Aorta (tissue), 5 donors: ENCODE data around the gene ADIPOQ. TPM values are rescaled to one million over a fixed set of nuclear protein-coding genes. Genes with fewer than 3 reads are reported as not detected.
"Not testable (repeated sequence)": the region's sequence is repeated elsewhere in the genome, so short reads cannot be mapped to it uniquely, and the experiment has no call there.

Experiments used
- ATAC-seq: fragments of 200-7000 bp; cut with Tn5 transposase; one replicate; pipeline ENCODE4 v1.9.1; 2022; ENCODE audit warnings: moderate library complexity; ENCODE audit not compliant: low FRiP score
- DNase-seq, 2 donors: peaks; one replicate each; pipeline ENCODE4 v3.0.0-alpha.2; 2020
- H3K27ac ChIP-seq, 2 donors: one replicate each; pipeline ENCODE4 v1.5.1; 2013; ENCODE audit warnings: low read length in 2 of 2, mild to moderate bottlenecking in 2 of 2, moderate library complexity in 2 of 2, control low read depth in 1 of 2, inconsistent platforms in 1 of 2, low read depth in 1 of 2
- H3K27me3 ChIP-seq, 2 donors: one replicate each; pipeline ENCODE4 v1.6.1; 2013; ENCODE audit warnings: control low read depth in 1 of 2, low read length in 1 of 2, mild to moderate bottlenecking in 1 of 2, moderate library complexity in 1 of 2; ENCODE audit not compliant: insufficient read depth in 2 of 2, control insufficient read depth in 1 of 2
- H3K36me3 ChIP-seq, 2 donors: one replicate each; pipeline ENCODE4 v1.6.1; 2013; ENCODE audit warnings: control low read depth in 1 of 2, low read length in 1 of 2, mild to moderate bottlenecking in 1 of 2; ENCODE audit not compliant: insufficient read depth in 2 of 2, control insufficient read depth in 1 of 2
- H3K4me1 ChIP-seq, 2 donors: one replicate each; pipeline ENCODE4 v1.6.1; 2013; ENCODE audit warnings: low read length in 2 of 2, control low read depth in 1 of 2, mild to moderate bottlenecking in 1 of 2, moderate library complexity in 1 of 2; ENCODE audit not compliant: insufficient read depth in 2 of 2, control insufficient read depth in 1 of 2
- H3K4me3 ChIP-seq, 2 donors: one replicate each; pipeline ENCODE4 v1.5.1; 2013; ENCODE audit warnings: low read length in 2 of 2, control low read depth in 1 of 2, mild to moderate bottlenecking in 1 of 2
- H3K9me3 ChIP-seq: one replicate; pipeline ENCODE4 v1.6.1; 2013; ENCODE audit warnings: mild to moderate bottlenecking, low read length; ENCODE audit not compliant: control insufficient read depth
- WGBS, 2 donors: extraction: QIAGEN DNeasy Blood & Tissue Kit; methylation state at CpG; one replicate each; pipeline ENCODE4 v1.1.7; 2013; 5-methylcytosine and 5-hydroxymethylcytosine counted together
- intact Hi-C, 2 donors: fragments of 100-400 bp; cut with DNase I; formaldehyde crosslinking; loops; one replicate each; pipeline versions ENCODE4 v1.14.2 to v1.15.0; 2022
- polyA plus RNA-seq, 2 donors: library from polyadenylated mRNA; stranded (reverse); fragments of 200-250 nt; gene quantifications; one replicate each; pipeline ENCODE4 v1.2.3, GENCODE V29; 2013
- total RNA-seq, 2 donors: library from RNA; stranded (reverse); fragmentation: NEBNext Ultra II Directional; extraction: Animal tissue kit (Norgen Biotek cat#: 25700); gene quantifications; one replicate each; pipeline ENCODE4 v1.2.1, GENCODE V29; 2021
- donor health status: healthy with polysubstance abuse.
- donor health status: Bipolar disorder and iron deficiency.
- donor health status: DM: no; HTN: no; CAD: no.
- donor health status: DM: no; HTN: no; CAD: no.
- donor health status: DM: yes; HTN: yes; CAD: no.

ADIPOQ gene
- total and polyA plus RNA-seq, 4 donors: 0.36 to 2.9 (median 1.5) TPM; not detected in 1

GRCh38 chr3:186811313-186811712, 31.2 kb upstream of the ADIPOQ start:
- DNase-seq, H3K4me3 ChIP-seq, H3K27ac ChIP-seq, intact Hi-C loops, H3K4me1 ChIP-seq, H3K9me3 ChIP-seq, ATAC-seq, H3K36me3 ChIP-seq, H3K27me3 ChIP-seq: not testable (repeated sequence)
- 93 to 94% methylated on average over 12 to 20 of the region's 29 CpGs for WGBS, 2 donors

DNA sequence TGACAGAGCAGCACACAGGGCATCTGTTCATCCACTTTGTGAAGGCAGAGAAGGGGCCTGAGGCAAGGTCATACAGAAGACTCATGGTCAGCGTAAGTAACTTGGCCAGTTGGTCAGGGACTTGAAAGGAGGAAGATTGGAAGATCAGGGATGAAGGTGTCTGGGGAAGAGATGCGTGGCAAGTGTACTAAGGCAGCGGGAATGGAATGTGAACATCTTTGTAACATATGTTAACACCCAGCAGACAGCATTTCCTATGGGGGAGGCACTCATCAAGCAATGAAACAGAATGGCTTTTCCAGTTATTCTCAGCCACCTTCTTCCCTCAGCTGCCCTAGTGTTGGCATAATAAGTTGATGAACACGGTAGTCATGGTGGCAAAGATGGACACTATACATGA, 28.4 kb upstream of the ADIPOQ start:
- H3K27me3 ChIP-seq: no peaks in the 10 kb centered on the region
- no peak overlapping the region for H3K27ac ChIP-seq
- H3K9me3 ChIP-seq: no peaks in the 10 kb centered on the region
- no peaks in the 10 kb centered on the region for H3K4me1 ChIP-seq
- DNase-seq: no peak
- no peak for ATAC-seq
- intact Hi-C loops: no loop called here
- H3K4me3 ChIP-seq: no peak overlapping the region
- H3K36me3 ChIP-seq: no peaks in the 10 kb centered on the region
- WGBS, 2 donors: 83 to 84% methylated on average over 4 of the region's 4 CpGs

- DNase-seq (no peak), ATAC-seq (no peak)
- WGBS, 2 donors: 94 to 97% methylated on average over 1 of the region's 1 CpG
- no peak overlapping the region for H3K4me3 ChIP-seq
- intact Hi-C loops: loop anchor here in 1 of 2 donors (5.0 kb wide), 1 partner anchor 198 kb away; no protein-coding TSS in a partner anchor
- no peak overlapping the region for H3K27ac ChIP-seq
- H3K27me3 ChIP-seq: no peaks in the 10 kb centered on the region
- no peaks in the 10 kb centered on the region for H3K9me3 ChIP-seq
- no peaks in the 10 kb centered on the region for H3K4me1 ChIP-seq
- no peaks in the 10 kb centered on the region for H3K36me3 ChIP-seq
Measured at GRCh38 chr3:186815435-186815834, 27.1 kb upstream of the ADIPOQ start.

- 91 to 94% methylated on average over 5 of the region's 5 CpGs for WGBS, 2 donors
- Histone ChIP-seq H3K27me3 (no peaks in the 10 kb centered on the region), H3K9me3 (no peaks in the 10 kb centered on the region), H3K36me3 (no peaks in the 10 kb centered on the region), H3K4me3 (no peak overlapping the region), H3K4me1 (no peaks in the 10 kb centered on the region), H3K27ac (no peak overlapping the region)
- intact Hi-C loops: loop anchor here in 1 of 2 donors (5.0 kb wide), 1 partner anchor 201 kb away; no protein-coding TSS in a partner anchor
- no peak for DNase-seq
- ATAC-seq: no peak
Measured at GRCh38 chr3:186818516-186818915, 24.0 kb upstream of the ADIPOQ start.

GRCh38 chr3:186818956-186819355, 23.6 kb upstream of the ADIPOQ start:
- ATAC-seq: no peak
- Histone ChIP-seq H3K36me3 (no peaks in the 10 kb centered on the region), H3K27ac (no peak overlapping the region), H3K4me3 (no peak overlapping the region), H3K9me3 (no peaks in the 10 kb centered on the region), H3K27me3 (no peaks in the 10 kb centered on the region), H3K4me1 (no peaks in the 10 kb centered on the region)
- no peak for DNase-seq
- WGBS, 2 donors: 83 to 87% methylated on average over 1 of the region's 1 CpG
- intact Hi-C loops: loop anchor here in 1 of 2 donors (5.0 kb wide), 1 partner anchor 202 kb away; no protein-coding TSS in a partner anchor

DNA sequence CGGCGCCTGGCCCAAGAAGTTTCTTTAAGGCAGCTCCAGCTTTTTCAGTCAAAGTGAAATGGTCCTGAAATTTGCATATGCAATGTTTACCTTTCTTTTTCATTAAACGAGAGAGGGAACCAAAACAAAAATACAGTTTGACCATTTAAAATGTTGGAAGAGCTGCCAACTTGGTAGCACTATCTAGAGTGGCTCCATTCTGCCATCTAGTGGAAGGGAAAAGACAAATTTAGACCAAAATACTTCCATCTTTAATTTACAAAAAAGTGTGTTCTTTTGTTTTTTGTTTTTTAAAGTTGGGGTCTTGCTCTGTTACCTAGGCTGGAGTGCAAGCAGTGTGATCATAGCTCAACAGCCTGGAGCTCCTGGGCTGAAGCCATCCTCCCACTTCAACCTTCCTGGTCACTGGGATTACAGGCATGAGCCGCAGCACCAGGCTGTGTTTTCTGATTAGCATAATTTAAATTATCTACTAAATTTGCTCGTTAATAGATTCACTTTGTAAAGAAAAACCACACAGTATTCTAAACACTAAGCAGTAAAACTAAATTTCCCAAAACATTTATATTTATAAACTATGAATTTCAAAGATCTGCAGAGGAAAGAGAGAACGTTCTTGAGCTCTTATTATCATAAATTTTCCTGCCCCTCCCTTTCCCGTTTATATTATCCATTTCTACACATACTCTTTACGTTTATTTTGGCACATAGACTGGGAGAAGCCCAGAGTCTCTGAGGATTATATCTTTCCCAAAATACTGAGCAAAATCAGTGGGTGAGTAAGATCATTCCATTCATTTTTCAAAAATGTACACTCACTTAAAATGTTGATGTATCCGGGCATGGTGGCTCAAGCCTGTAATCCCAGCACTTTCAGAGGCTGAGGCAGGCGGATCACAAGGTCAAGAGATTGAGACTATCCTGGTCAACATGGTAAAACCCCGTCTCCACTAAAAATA, 20.8 kb upstream of the ADIPOQ start:
- ATAC-seq (no peak), DNase-seq (no peak)
- H3K4me3 ChIP-seq: no peak overlapping the region
- WGBS, 2 donors: 36 to 41% methylated on average over 11 of the region's 11 CpGs
- H3K9me3 ChIP-seq: no peaks in the 10 kb centered on the region
- intact Hi-C loops: loop anchor here in 1 of 2 donors (5.0 kb wide), 1 partner anchor 204 kb away; no protein-coding TSS in a partner anchor
- no peaks in the 10 kb centered on the region for H3K36me3 ChIP-seq
- no peaks in the 10 kb centered on the region for H3K4me1 ChIP-seq
- H3K27me3 ChIP-seq: no peaks in the 10 kb centered on the region
- no peak overlapping the region for H3K27ac ChIP-seq

GRCh38 chr3:186822388-186822759, 20.1 kb upstream of the ADIPOQ start:
- not testable (repeated sequence) for H3K4me1 ChIP-seq, H3K4me3 ChIP-seq, H3K27me3 ChIP-seq, ATAC-seq, H3K27ac ChIP-seq, H3K36me3 ChIP-seq, H3K9me3 ChIP-seq
- DNase-seq: peak in 1 of 2 donors; percentile 26
- intact Hi-C loops: loop anchor here in 1 of 2 donors (5.0 kb wide), 1 partner anchor 205 kb away; no protein-coding TSS in a partner anchor
- 72 to 80% methylated on average over 1 of the region's 1 CpG for WGBS, 2 donors

GRCh38 chr3:186823386-186823785, 19.1 kb upstream of the ADIPOQ start:
- no peaks in the 10 kb centered on the region for H3K4me1 ChIP-seq
- H3K27ac ChIP-seq: no peak overlapping the region
- ATAC-seq: no peak
- WGBS, 2 donors: 84 to 87% methylated on average over 2 of the region's 2 CpGs
- intact Hi-C loops: loop anchor here in 1 of 2 donors (5.0 kb wide), 1 partner anchor 206 kb away; no protein-coding TSS in a partner anchor
- H3K9me3 ChIP-seq: no peaks in the 10 kb centered on the region
- H3K4me3 ChIP-seq: no peak overlapping the region
- no peaks in the 10 kb centered on the region for H3K36me3 ChIP-seq
- no peaks in the 10 kb centered on the region for H3K27me3 ChIP-seq
- no peak for DNase-seq
